T-cell (primary cell): ENCODE measurements around the gene NAV2. TPM values are rescaled to one million over a fixed set of nuclear protein-coding genes. Genes with fewer than 3 reads are reported as not detected.

ENCODE experiments used
- ATAC-seq, 4 experiments: fragments of 200-7000 bp in 3 of 4; fragments of 150-1000 bp in 1 of 4; cut with Tn5 transposase; replicated peaks in 1 of 4; 1 replicate in 3 of 4; 2 replicates in 1 of 4; pipeline ENCODE4 v1.10.0; 2021; ENCODE audit warnings: moderate library complexity in 3 of 4, mild to moderate bottlenecking in 2 of 4, moderate number of reproducible peaks in 1 of 4
- CTCF ChIA-PET, 2 donors: fragments of 300-600 bp; sonication (Branson Sonifier 250); formaldehyde crosslinking; loops; one replicate each; lab custom pipeline; 2022; ENCODE audit warnings: antibody characterized with exemption in 2 of 2; lab: Charles Lee
- POLR2A ChIA-PET, 2 donors: fragments of 300-600 bp; sonication (Branson Sonifier 250); formaldehyde crosslinking; loops; one replicate each; lab custom pipeline; 2022; ENCODE audit warnings: antibody characterized with exemption in 2 of 2; lab: Charles Lee
- DNase-seq, 35 experiments: peaks; one replicate each; pipeline versions ENCODE4 v3.0.0 to v3.0.0-alpha.2; 2013 to 2023
- H3K27ac ChIP-seq: one replicate; pipeline ENCODE4 v1.5.1; 2013; ENCODE audit warnings: low read length
- H3K27me3 ChIP-seq, 2 experiments: replicated peaks in 1 of 2; 1 replicate in 1 of 2; 2 replicates in 1 of 2; pipeline versions ENCODE4 v1.6.1 to v1.7.0; 2013; ENCODE audit warnings: low read length in 1 of 2, mixed read lengths in 1 of 2; ENCODE audit not compliant: control insufficient read depth in 2 of 2, insufficient read depth in 2 of 2; ENCODE audit errors: extremely low read depth in 1 of 2
- H3K36me3 ChIP-seq, 2 donors: 1 replicate in 1 of 2; 2 replicates in 1 of 2; pipeline versions ENCODE4 v1.6.1 to v1.7.0; 2013; ENCODE audit warnings: low read length in 1 of 2; ENCODE audit not compliant: control insufficient read depth in 2 of 2, insufficient read depth in 1 of 2; ENCODE audit errors: extremely low read depth in 1 of 2
- H3K4me1 ChIP-seq, 2 experiments: 1 replicate in 1 of 2; 2 replicates in 1 of 2; pipeline versions ENCODE4 v1.6.1 to v1.7.0; 2013; ENCODE audit warnings: low read length in 2 of 2, mixed read lengths in 1 of 2; ENCODE audit not compliant: insufficient read depth in 2 of 2, control insufficient read depth in 1 of 2; ENCODE audit errors: extremely low read depth in 1 of 2
- H3K4me3 ChIP-seq, 2 donors: 1 replicate in 1 of 2; 2 replicates in 1 of 2; pipeline versions ENCODE4 v1.5.1 to v1.7.0; 2013; ENCODE audit warnings: mild to moderate bottlenecking in 2 of 2, low read length in 1 of 2, moderate library complexity in 1 of 2; ENCODE audit not compliant: control insufficient read depth in 1 of 2; ENCODE audit errors: extremely low read depth in 1 of 2
- H3K9me3 ChIP-seq: 2 replicates; pipeline ENCODE4 v1.7.0; 2013
- H3K27ac Mint-ChIP-seq, 2 donors: one replicate each; pipeline ENCODE4 v1.8.0; 2020 to 2021; ENCODE audit warnings: mild to moderate bottlenecking in 2 of 2, mixed read lengths in 2 of 2
- H3K27me3 Mint-ChIP-seq, 2 donors: one replicate each; pipeline ENCODE4 v1.8.0; 2021 to 2022; ENCODE audit warnings: mixed read lengths in 2 of 2
- H3K36me3 Mint-ChIP-seq: one replicate; pipeline ENCODE4 v1.8.0; 2021; ENCODE audit warnings: mixed read lengths
- H3K4me1 Mint-ChIP-seq, 3 donors: one replicate each; pipeline ENCODE4 v1.8.0; 2020 to 2022; ENCODE audit warnings: mixed read lengths in 3 of 3, mild to moderate bottlenecking in 1 of 3
- H3K4me3 Mint-ChIP-seq, 3 donors: one replicate each; pipeline ENCODE4 v1.8.0; 2020 to 2022; ENCODE audit warnings: mild to moderate bottlenecking in 3 of 3, mixed read lengths in 3 of 3, moderate library complexity in 3 of 3
- H3K9me3 Mint-ChIP-seq, 3 donors: one replicate each; pipeline ENCODE4 v1.8.0; 2020 to 2022; ENCODE audit warnings: mixed read lengths in 3 of 3
- WGBS: methylation state at CpG from one replicate; pipeline ENCODE4 v1.1.5; 2013; ENCODE audit warnings: missing lambda C conversion rate; ENCODE audit not compliant: insufficient coverage; 5-methylcytosine and 5-hydroxymethylcytosine counted together
- total RNA-seq, 35 experiments: library from RNA in 6 of 35; stranded (reverse) in 6 of 35; fragments of 120-200 nt in 1 of 35; gene quantifications; one replicate each; pipeline versions ENCODE4 v1.2.1 to v1.2.4 and lab custom pipeline; 2013 to 2026

NAV2 gene
- total RNA-seq, 5 donors from 2014 or later (not counting 1 experiment from before 2014, with no cell fraction given) = 0.55 to 3.0 (median 1.8) TPM

- no peak overlapping the region for H3K27ac ChIP-seq
- H3K9me3 ChIP-seq = no peaks in the 10 kb centered on the region
- ATAC-seq (no peak), DNase-seq (no peak)
- H3K27ac Mint-ChIP-seq = no peak overlapping the region
- no peaks in the 10 kb centered on the region for H3K4me1 Mint-ChIP-seq
- H3K4me3 Mint-ChIP-seq = no peak overlapping the region
- ChIA-PET CTCF (no interaction called here), POLR2A (no interaction called here)
- no peaks in the 10 kb centered on the region for H3K36me3 ChIP-seq
- no peak overlapping the region for H3K4me3 ChIP-seq
- 100% methylated on average over 1 of the region's 3 CpGs for WGBS
- H3K27me3 ChIP-seq = no peaks in the 10 kb centered on the region
- no peaks in the 10 kb centered on the region for H3K4me1 ChIP-seq
- no peaks in the 10 kb centered on the region for H3K36me3 Mint-ChIP-seq
- H3K9me3 Mint-ChIP-seq = peaks cover 0 to under 1% (median 0%) of the 10 kb centered on the region in 3 donors
- peaks cover under 1 to 4% of the 10 kb centered on the region in 2 donors for H3K27me3 Mint-ChIP-seq
Observed at GRCh38 chr11:20066783-20067156, 354.1 kb downstream of the NAV2 start.

GRCh38 chr11:20067665-20068064 is 355.0 kb downstream of the NAV2 start:
- no CpG with 5 or more reads among the region's 2 CpGs for WGBS
- Mint-ChIP-seq H3K36me3 (no peaks in the 10 kb centered on the region), H3K27me3 (peaks cover 2 to 4% of the 10 kb centered on the region in 2 donors), H3K27ac (no peak overlapping the region), H3K4me1 (no peaks in the 10 kb centered on the region), H3K9me3 (peaks cover 0 to 2% (median 0%) of the 10 kb centered on the region in 3 donors), H3K4me3 (no peak overlapping the region)
- Histone ChIP-seq H3K27me3 (no peaks in the 10 kb centered on the region), H3K9me3 (no peaks in the 10 kb centered on the region), H3K27ac (no peak overlapping the region), H3K36me3 (no peaks in the 10 kb centered on the region), H3K4me1 (no peaks in the 10 kb centered on the region), H3K4me3 (no peak overlapping the region)
- no peak for ATAC-seq
- DNase-seq = no peak
- CTCF ChIA-PET = interaction anchor here in 1 of 2 donors (0.7 kb wide), 2 partner anchors 11 to 27 kb away, joined by 3 to 8 read pairs; no protein-coding TSS in a partner anchor
- POLR2A ChIA-PET = no interaction called here

GRCh38 chr11:20068691-20069090 is 356.1 kb downstream of the NAV2 start:
- H3K27ac ChIP-seq = no peak overlapping the region
- ATAC-seq = no peak
- H3K36me3 ChIP-seq = no peaks in the 10 kb centered on the region
- Mint-ChIP-seq H3K9me3 (peaks cover 0 to 2% (median 0%) of the 10 kb centered on the region in 3 donors), H3K27me3 (peaks cover 2 to 4% of the 10 kb centered on the region in 2 donors), H3K27ac (no peak overlapping the region), H3K36me3 (no peaks in the 10 kb centered on the region), H3K4me1 (no peaks in the 10 kb centered on the region), H3K4me3 (no peak overlapping the region)
- no peaks in the 10 kb centered on the region for H3K27me3 ChIP-seq
- no peak overlapping the region for H3K4me3 ChIP-seq
- DNase-seq = no peak
- ChIA-PET CTCF (no interaction called here), POLR2A (no interaction called here)
- H3K4me1 ChIP-seq = no peaks in the 10 kb centered on the region
- no peaks in the 10 kb centered on the region for H3K9me3 ChIP-seq
- WGBS = no CpG with 5 or more reads among the region's 2 CpGs

- Histone ChIP-seq H3K9me3 (no peaks in the 10 kb centered on the region), H3K36me3 (no peaks in the 10 kb centered on the region), H3K27me3 (no peaks in the 10 kb centered on the region), H3K4me3 (no peak overlapping the region), H3K27ac (no peak overlapping the region), H3K4me1 (no peaks in the 10 kb centered on the region)
- ATAC-seq = no peak
- no peak overlapping the region for H3K27ac Mint-ChIP-seq
- no peak overlapping the region for H3K4me3 Mint-ChIP-seq
- peaks cover 0 to 2% (median 0%) of the 10 kb centered on the region in 3 donors for H3K9me3 Mint-ChIP-seq
- H3K27me3 Mint-ChIP-seq = peaks cover 4 to 5% of the 10 kb centered on the region in 2 donors
- H3K4me1 Mint-ChIP-seq = no peaks in the 10 kb centered on the region
- no peak for DNase-seq
- CTCF ChIA-PET = no interaction called here
- POLR2A ChIA-PET = no interaction called here
- no CpG with 5 or more reads among the region's 3 CpGs for WGBS
- H3K36me3 Mint-ChIP-seq = no peaks in the 10 kb centered on the region
Observed at GRCh38 chr11:20070459-20070858, 357.8 kb downstream of the NAV2 start.

GRCh38 chr11:20075627-20076026 is 363.0 kb downstream of the NAV2 start:
- Mint-ChIP-seq H3K9me3 (peaks cover 0 to 2% (median 0%) of the 10 kb centered on the region in 3 donors), H3K27ac (no peak overlapping the region), H3K27me3 (peaks cover 9% of the 10 kb centered on the region in 2 donors), H3K4me1 (peaks cover 0 to 2% (median 0%) of the 10 kb centered on the region in 3 donors), H3K4me3 (no peak overlapping the region), H3K36me3 (no peaks in the 10 kb centered on the region)
- H3K4me3 ChIP-seq = no peak overlapping the region
- H3K27me3 ChIP-seq = no peaks in the 10 kb centered on the region
- DNase-seq (no peak), ATAC-seq (no peak)
- ChIA-PET CTCF (no interaction called here), POLR2A (interaction anchor here in 1 of 2 donors (0.6 kb wide), 1 partner anchor 46 kb away, joined by 11 read pairs; no protein-coding TSS in a partner anchor)
- no peaks in the 10 kb centered on the region for H3K36me3 ChIP-seq
- H3K4me1 ChIP-seq = no peaks in the 10 kb centered on the region
- 79% methylated on average over 3 of the region's 4 CpGs for WGBS
- H3K9me3 ChIP-seq = no peaks in the 10 kb centered on the region
- H3K27ac ChIP-seq = no peak overlapping the region

- no peaks in the 10 kb centered on the region for H3K4me1 ChIP-seq
- peaks cover 5 to 17% of the 10 kb centered on the region in 2 donors for H3K27me3 Mint-ChIP-seq
- POLR2A ChIA-PET = no interaction called here
- H3K9me3 ChIP-seq = no peaks in the 10 kb centered on the region
- 100% methylated on average over 4 of the region's 7 CpGs for WGBS
- no peak overlapping the region for H3K4me3 ChIP-seq
- no peaks in the 10 kb centered on the region for H3K27me3 ChIP-seq
- H3K9me3 Mint-ChIP-seq = no peaks in the 10 kb centered on the region
- no peak overlapping the region for H3K4me3 Mint-ChIP-seq
- DNase-seq = no peak
- no peak for ATAC-seq
- H3K36me3 Mint-ChIP-seq = no peaks in the 10 kb centered on the region
- H3K4me1 Mint-ChIP-seq = peaks cover 0 to 2% (median 0%) of the 10 kb centered on the region in 3 donors
- CTCF ChIA-PET = no interaction called here
- no peak overlapping the region for H3K27ac Mint-ChIP-seq
- H3K36me3 ChIP-seq = no peaks in the 10 kb centered on the region
- no peak overlapping the region for H3K27ac ChIP-seq
Observed at GRCh38 chr11:20078846-20079245, 366.2 kb downstream of the NAV2 start.
